H1 (cell line): ENCODE data around the gene SLC43A1. TPM values are rescaled to one million over a fixed set of nuclear protein-coding genes. Genes with fewer than 3 reads are reported as not detected.

Experiments used
- BACH1 ChIP-seq: IDR thresholded peaks from 2 replicates; pipeline ENCODE4 v1.6.1; 2012; ENCODE audit warnings: low read length, improper control_type of control experiment
- CHD1 ChIP-seq: IDR thresholded peaks from 2 replicates; pipeline ENCODE4 v1.6.1; 2012; ENCODE audit warnings: low read depth, low read length, improper control_type of control experiment
- KDM1A ChIP-seq: fragments of 200-600, 300-600 bp; sonication (generic); IDR thresholded peaks from 2 replicates; pipeline ENCODE4 v1.7.1; 2016; ENCODE audit warnings: mild to moderate bottlenecking, low read length, borderline replicate concordance
- KDM5A ChIP-seq: fragments of 200-600 bp; IDR thresholded peaks from 2 replicates; pipeline ENCODE4 v1.7.1; 2012; ENCODE audit warnings: mild to moderate bottlenecking, low read length, inconsistent platforms, mixed read lengths
- RFX5 ChIP-seq: IDR thresholded peaks from 2 replicates; pipeline ENCODE4 v1.6.1; 2011; ENCODE audit warnings: low read depth, low read length, improper control_type of control experiment, borderline replicate concordance
- RNF2 ChIP-seq: fragments of 200-900, 300-1000 bp; sonication (generic); IDR thresholded peaks from 2 replicates; pipeline ENCODE4 v1.7.1; 2016; ENCODE audit warnings: borderline replicate concordance, low read depth, mild to moderate bottlenecking, antibody characterized with exemption, low read length; ENCODE audit not compliant: poor library complexity, severe bottlenecking; ENCODE audit errors: missing control alignments
- polyA plus RNA-seq, 7 experiments: library from polyadenylated mRNA; depleted of rRNA in 3 of 7; stranded (reverse) in 5 of 7; unstranded in 2 of 7; fragments of >200 nt in 5 of 7; fragments of 200-250 nt in 2 of 7; gene quantifications; 1 replicate in 5 of 7; 2 replicates in 1 of 7; 4 replicates in 1 of 7; pipeline versions ENCODE4 v1.2.1 to v1.2.3, GENCODE V29; 2011 to 2013; ENCODE audit warnings: missing spikeins in 2 of 7, mixed read lengths in 2 of 7
- total RNA-seq: library from RNA; stranded (reverse); fragmentation: NEBNext Ultra II Directional; extraction: Animal tissue kit (Norgen Biotek cat#: 25700); gene quantifications from 2 replicates; pipeline ENCODE4 v1.2.1, GENCODE V29; 2021
- TF ChIP-seq, protein P1 (sequence below): IDR thresholded peaks from 2 replicates; pipeline ENCODE4 v1.6.1; 2012; ENCODE audit warnings: inconsistent platforms
- TF ChIP-seq, protein P2 (sequence below): IDR thresholded peaks from 2 replicates; pipeline ENCODE4 v1.6.1; 2011; ENCODE audit warnings: low read length, improper control_type of control experiment

SLC43A1 gene
- total and polyA plus RNA-seq, 2 of the 8 experiments (the other 6 are each of a cell fraction or from before 2014, with no cell fraction given) = 34.5 to 58.0 TPM

DNA sequence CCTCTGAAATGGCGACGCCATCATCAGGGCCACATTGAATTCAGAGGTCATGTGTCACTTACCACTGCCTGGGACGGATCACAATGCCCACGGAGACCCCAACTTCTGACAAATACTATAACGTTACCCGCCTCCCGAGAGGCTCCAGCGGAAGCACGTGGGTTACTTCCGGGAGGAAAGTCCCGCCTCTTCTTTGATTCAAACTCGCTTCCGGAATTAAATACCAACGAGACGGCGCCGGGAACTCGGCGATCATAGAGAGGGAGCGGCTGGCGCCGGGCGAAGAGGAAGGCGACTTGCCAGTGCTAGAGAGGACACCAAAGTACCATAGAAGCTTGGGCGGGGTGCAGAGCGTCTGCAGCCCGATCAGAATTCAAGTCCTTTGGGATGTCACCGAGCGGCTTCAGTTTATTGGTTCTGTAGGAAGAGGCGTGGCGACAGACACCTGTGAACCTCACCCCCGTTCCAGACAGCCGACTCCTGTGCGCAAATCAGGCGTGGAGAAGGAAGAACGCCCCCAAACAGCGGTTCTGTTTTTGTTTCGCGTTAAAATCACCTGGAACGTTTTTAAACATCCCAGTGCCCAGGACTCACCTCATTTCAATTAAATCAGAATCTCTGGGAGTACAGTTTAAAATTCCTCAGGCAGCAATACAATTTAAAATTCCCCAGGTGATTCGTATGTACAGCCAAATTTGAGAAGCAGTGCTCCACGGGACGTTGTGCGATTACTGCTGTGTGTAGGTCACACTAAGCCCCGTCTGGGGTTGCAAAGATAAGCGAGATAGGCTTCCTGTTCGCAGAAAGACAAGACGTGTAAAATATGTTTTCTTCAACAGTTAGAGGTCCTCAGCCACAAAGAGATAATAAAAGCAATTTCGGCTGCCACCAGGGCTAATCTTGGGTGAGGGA is 15.3 kb upstream of the SLC43A1 start, which contains the start of gene TIMM10 (continued):
- TF ChIP-seq RNF2 (no peak), BACH1 (peak; percentile 45), KDM1A (no peak), KDM5A (0 out of 2 replicates have a peak, but pooled peaks have one; percentile 10), CHD1 (no peak), RFX5 (no peak)
- TF ChIP-seq, protein P1, sequence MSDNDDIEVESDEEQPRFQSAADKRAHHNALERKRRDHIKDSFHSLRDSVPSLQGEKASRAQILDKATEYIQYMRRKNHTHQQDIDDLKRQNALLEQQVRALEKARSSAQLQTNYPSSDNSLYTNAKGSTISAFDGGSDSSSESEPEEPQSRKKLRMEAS = peak; percentile 76; the same call in 1 of the 2 replicates
- TF ChIP-seq, protein P2, sequence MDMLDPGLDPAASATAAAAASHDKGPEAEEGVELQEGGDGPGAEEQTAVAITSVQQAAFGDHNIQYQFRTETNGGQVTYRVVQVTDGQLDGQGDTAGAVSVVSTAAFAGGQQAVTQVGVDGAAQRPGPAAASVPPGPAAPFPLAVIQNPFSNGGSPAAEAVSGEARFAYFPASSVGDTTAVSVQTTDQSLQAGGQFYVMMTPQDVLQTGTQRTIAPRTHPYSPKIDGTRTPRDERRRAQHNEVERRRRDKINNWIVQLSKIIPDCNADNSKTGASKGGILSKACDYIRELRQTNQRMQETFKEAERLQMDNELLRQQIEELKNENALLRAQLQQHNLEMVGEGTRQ = no peak
